Mesodermal cell (in vitro differentiated cells): Measurements from ENCODE around the gene PLEKHG3.

Experiments
- H3K27ac ChIP-seq: 2 replicates; pipeline ENCODE4 v1.7.0; 2013; ENCODE audit warnings: mild to moderate bottlenecking, low read depth, low read length, moderate library complexity; ENCODE audit not compliant: severe bottlenecking
- H3K36me3 ChIP-seq: 2 replicates; pipeline ENCODE4 v1.7.1; 2013; ENCODE audit warnings: mild to moderate bottlenecking, low read length, moderate library complexity; ENCODE audit not compliant: control insufficient read depth, insufficient read depth
- H3K4me1 ChIP-seq: one replicate; pipeline ENCODE4 v1.7.1; 2013; ENCODE audit warnings: mild to moderate bottlenecking, low read length; ENCODE audit not compliant: insufficient read depth, control insufficient read depth, poor library complexity, severe bottlenecking
- H3K4me3 ChIP-seq: 2 replicates; pipeline ENCODE4 v1.7.0; 2013; ENCODE audit warnings: low read length, control low read depth, mild to moderate bottlenecking; ENCODE audit not compliant: insufficient read depth, poor library complexity, severe bottlenecking; ENCODE audit errors: extremely low read depth
- H3K9me3 ChIP-seq: 2 replicates; pipeline ENCODE4 v1.7.1; 2013; ENCODE audit warnings: mild to moderate bottlenecking, low read length, moderate library complexity; ENCODE audit not compliant: control insufficient read depth
- WGBS, 2 experiments: methylation state at CpG; one replicate each; pipeline ENCODE4 v1.1.5; 2013; ENCODE audit warnings: missing lambda C conversion rate in 2 of 2; ENCODE audit not compliant: insufficient coverage in 2 of 2; 5-methylcytosine and 5-hydroxymethylcytosine counted together

PLEKHG3 gene

DNA sequence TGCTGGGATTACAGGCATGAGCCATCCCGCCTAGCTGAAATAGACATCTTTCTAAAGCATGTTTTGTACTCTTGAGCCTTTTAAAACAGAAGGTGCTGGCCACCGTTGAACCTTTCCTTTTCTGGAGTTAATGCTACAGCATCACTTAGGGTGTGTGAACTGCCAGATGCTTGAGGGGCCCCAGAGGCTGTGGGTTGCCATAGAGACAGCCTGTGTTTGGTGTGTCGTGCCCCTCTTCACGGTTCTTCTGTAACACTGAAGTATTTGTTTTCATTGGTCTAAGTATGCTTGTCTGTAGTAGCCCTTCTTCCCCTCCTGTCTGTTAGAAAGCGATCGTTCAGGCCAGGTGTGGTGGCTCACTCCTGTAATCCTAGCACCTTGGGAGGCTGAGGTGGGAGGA, 30.8 kb downstream of the PLEKHG3 start:
- Histone ChIP-seq H3K36me3 (peaks cover 96% of the 10 kb centered on the region), H3K9me3 (no peaks in the 10 kb centered on the region), H3K4me3 (no peak overlapping the region), H3K27ac (no peak overlapping the region), H3K4me1 (no peaks in the 10 kb centered on the region)
- WGBS, 2 experiments = 94 to 96% methylated on average over 2 to 4 of the region's 6 CpGs

- Histone ChIP-seq H3K4me1 (no peaks in the 10 kb centered on the region), H3K36me3 (peaks cover 96% of the 10 kb centered on the region), H3K27ac (no peak overlapping the region), H3K9me3 (no peaks in the 10 kb centered on the region), H3K4me3 (no peak overlapping the region)
- WGBS, 2 experiments = 89 to 90% methylated on average over 20 to 22 of the region's 28 CpGs
These were observed 32.3 kb downstream of the PLEKHG3 start for GRCh38 chr14:64736271-64737169.

- peaks cover 96% of the 10 kb centered on the region for H3K36me3 ChIP-seq
- H3K4me3 ChIP-seq = no peak overlapping the region
- no peak overlapping the region for H3K27ac ChIP-seq
- H3K9me3 ChIP-seq = no peaks in the 10 kb centered on the region
- WGBS, 2 experiments = 96% methylated on average over 10 to 13 of the region's 17 CpGs
- no peaks in the 10 kb centered on the region for H3K4me1 ChIP-seq
These were observed 33.4 kb downstream of the PLEKHG3 start for GRCh38 chr14:64737391-64738280.

- Histone ChIP-seq H3K4me1 (no peaks in the 10 kb centered on the region), H3K4me3 (no peak overlapping the region), H3K9me3 (no peaks in the 10 kb centered on the region), H3K36me3 (peaks cover 96% of the 10 kb centered on the region), H3K27ac (no peak overlapping the region)
- 93 to 95% methylated on average over 6 to 8 of the region's 9 CpGs for WGBS, 2 experiments
These were observed 34.1 kb downstream of the PLEKHG3 start for GRCh38 chr14:64738281-64738804.

GRCh38 chr14:64741200-64741599, 37.0 kb downstream of the PLEKHG3 start:
- 95 to 96% methylated on average over 11 to 15 of the region's 15 CpGs for WGBS, 2 experiments
- H3K4me3 ChIP-seq = no peak overlapping the region
- peaks cover 96% of the 10 kb centered on the region for H3K36me3 ChIP-seq

DNA sequence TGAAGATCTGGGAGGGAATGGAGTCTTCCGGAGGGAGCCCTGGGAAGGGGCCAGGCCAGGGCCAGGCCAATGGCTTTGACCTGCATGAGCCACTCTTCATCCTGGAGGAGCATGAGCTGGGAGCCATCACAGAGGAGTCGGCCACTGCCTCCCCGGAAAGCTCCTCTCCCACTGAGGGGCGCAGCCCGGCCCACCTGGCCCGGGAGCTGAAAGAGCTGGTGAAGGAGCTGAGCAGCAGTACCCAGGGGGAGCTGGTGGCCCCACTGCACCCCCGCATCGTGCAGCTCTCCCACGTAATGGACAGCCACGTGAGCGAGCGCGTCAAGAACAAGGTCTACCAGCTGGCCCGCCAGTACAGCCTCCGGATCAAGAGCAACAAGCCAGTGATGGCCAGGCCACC, 37.7 kb downstream of the PLEKHG3 start:
- H3K4me3 ChIP-seq = no peak overlapping the region
- H3K27ac ChIP-seq = no peak overlapping the region
- whole genome bisulfite sequencing, 2 experiments = 96 to 97% methylated on average over 15 of the region's 15 CpGs
- H3K9me3 ChIP-seq = no peaks in the 10 kb centered on the region
- H3K36me3 ChIP-seq = peaks cover 96% of the 10 kb centered on the region
- peaks cover 9% of the 10 kb centered on the region for H3K4me1 ChIP-seq

More at GRCh38 chr14:64741200-64741599, 37.0 kb downstream of the PLEKHG3 start:
- Histone ChIP-seq H3K27ac (no peak overlapping the region), H3K9me3 (no peaks in the 10 kb centered on the region), H3K4me1 (peaks cover 9% of the 10 kb centered on the region)

- no peak overlapping the region for H3K27ac ChIP-seq
- H3K4me1 ChIP-seq = peaks cover 9% of the 10 kb centered on the region
- 95 to 96% methylated on average over 25 to 27 of the region's 27 CpGs for WGBS, 2 experiments
- no peaks in the 10 kb centered on the region for H3K9me3 ChIP-seq
- H3K36me3 ChIP-seq = peaks cover 92% of the 10 kb centered on the region
- no peak overlapping the region for H3K4me3 ChIP-seq
These were observed 38.8 kb downstream of the PLEKHG3 start for GRCh38 chr14:64743061-64743460.

DNA sequence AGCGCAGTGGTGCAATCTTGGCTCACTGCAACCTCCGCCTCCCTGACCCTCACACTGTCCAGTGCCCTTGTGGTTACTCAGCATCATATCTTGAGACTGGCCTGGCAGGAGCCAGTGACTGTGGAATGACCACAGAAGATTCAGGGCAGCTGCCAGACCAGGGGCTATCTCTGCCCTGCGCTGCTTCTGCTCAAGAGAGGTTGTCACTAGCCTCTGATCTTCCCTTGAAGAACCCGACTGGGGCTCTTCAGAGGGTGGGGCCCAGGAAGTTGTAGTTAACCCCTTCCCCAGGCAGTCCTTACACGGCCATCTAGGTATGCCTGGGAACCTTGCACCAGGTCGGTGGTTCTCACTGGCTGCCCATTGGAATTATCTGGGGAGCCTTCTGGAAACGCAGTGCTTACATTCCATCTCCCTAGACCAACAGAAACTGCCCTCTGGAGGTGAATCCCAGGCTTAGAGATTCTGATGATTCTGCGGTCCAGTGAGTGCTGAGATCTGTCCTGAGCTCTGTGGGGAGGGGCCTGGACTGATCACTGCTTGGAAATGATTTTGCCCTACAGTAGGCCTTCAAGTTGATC, 41.4 kb downstream of the PLEKHG3 start:
- Histone ChIP-seq H3K4me3 (no peak overlapping the region), H3K4me1 (peaks cover 9% of the 10 kb centered on the region), H3K27ac (peak overlapping the region; percentile 59), H3K9me3 (no peaks in the 10 kb centered on the region), H3K36me3 (peaks cover 87% of the 10 kb centered on the region)
- WGBS, 2 experiments = 78 to 87% methylated on average over 4 to 7 of the region's 8 CpGs

- Histone ChIP-seq H3K9me3 (no peaks in the 10 kb centered on the region), H3K27ac (no peak overlapping the region), H3K4me1 (peaks cover 9% of the 10 kb centered on the region), H3K36me3 (peaks cover 77% of the 10 kb centered on the region), H3K4me3 (no peak overlapping the region)
- 81 to 94% methylated on average over 5 to 7 of the region's 12 CpGs for WGBS, 2 experiments
These were observed 42.4 kb downstream of the PLEKHG3 start for GRCh38 chr14:64746298-64747250.
